Muscle of leg (tissue), 11 donors: Measurements from ENCODE around the gene IQCC. TPM values are rescaled to one million over a fixed set of nuclear protein-coding genes. Genes with fewer than 3 reads are reported as not detected.

ENCODE experiments used
- DNase-seq: peaks from one replicate; pipeline ENCODE4 v3.0.0; 2013
- H3K27ac ChIP-seq: one replicate; pipeline ENCODE4 v1.5.1; 2013; ENCODE audit warnings: mild to moderate bottlenecking, low read length, control low read depth
- H3K27me3 ChIP-seq: one replicate; pipeline ENCODE4 v1.6.1; 2013; ENCODE audit warnings: low read length; ENCODE audit not compliant: control insufficient read depth, insufficient read depth
- H3K36me3 ChIP-seq: one replicate; pipeline ENCODE4 v1.6.1; 2013; ENCODE audit warnings: low read length; ENCODE audit not compliant: control insufficient read depth, insufficient read depth
- H3K4me1 ChIP-seq: one replicate; pipeline ENCODE4 v1.6.1; 2013; ENCODE audit warnings: low read length; ENCODE audit not compliant: control insufficient read depth, insufficient read depth
- H3K4me3 ChIP-seq: one replicate; pipeline ENCODE4 v1.5.1; 2013; ENCODE audit warnings: low read length, control low read depth
- H3K9me3 ChIP-seq: replicated peaks from 2 replicates; pipeline ENCODE4 v1.6.1; 2013; ENCODE audit warnings: low read depth, low read length; ENCODE audit not compliant: control insufficient read depth
- WGBS: methylation state at CpG from one replicate; pipeline ENCODE4 v1.1.5; 2013; ENCODE audit warnings: missing lambda C conversion rate; ENCODE audit not compliant: insufficient coverage; 5-methylcytosine and 5-hydroxymethylcytosine counted together
- polyA plus RNA-seq, 8 donors: library from polyadenylated mRNA; unstranded; fragments of 120-200 nt; gene quantifications; one replicate each; pipeline versions ENCODE4 v1.2.1 to v1.2.3, GENCODE V29; 2013; ENCODE audit warnings: inconsistent platforms in 1 of 8, low replicate concordance in 1 of 8; ENCODE audit not compliant: insufficient read length in 8 of 8, insufficient read depth in 1 of 8
- total RNA-seq: library from RNA; stranded (reverse); fragments of 120-200 nt; gene quantifications from one replicate; pipeline ENCODE4 v1.2.4, GENCODE V29; 2013

The IQCC gene
- total and polyA plus RNA-seq, 9 donors: 2.4 to 3.9 (median 2.9) TPM

DNA sequence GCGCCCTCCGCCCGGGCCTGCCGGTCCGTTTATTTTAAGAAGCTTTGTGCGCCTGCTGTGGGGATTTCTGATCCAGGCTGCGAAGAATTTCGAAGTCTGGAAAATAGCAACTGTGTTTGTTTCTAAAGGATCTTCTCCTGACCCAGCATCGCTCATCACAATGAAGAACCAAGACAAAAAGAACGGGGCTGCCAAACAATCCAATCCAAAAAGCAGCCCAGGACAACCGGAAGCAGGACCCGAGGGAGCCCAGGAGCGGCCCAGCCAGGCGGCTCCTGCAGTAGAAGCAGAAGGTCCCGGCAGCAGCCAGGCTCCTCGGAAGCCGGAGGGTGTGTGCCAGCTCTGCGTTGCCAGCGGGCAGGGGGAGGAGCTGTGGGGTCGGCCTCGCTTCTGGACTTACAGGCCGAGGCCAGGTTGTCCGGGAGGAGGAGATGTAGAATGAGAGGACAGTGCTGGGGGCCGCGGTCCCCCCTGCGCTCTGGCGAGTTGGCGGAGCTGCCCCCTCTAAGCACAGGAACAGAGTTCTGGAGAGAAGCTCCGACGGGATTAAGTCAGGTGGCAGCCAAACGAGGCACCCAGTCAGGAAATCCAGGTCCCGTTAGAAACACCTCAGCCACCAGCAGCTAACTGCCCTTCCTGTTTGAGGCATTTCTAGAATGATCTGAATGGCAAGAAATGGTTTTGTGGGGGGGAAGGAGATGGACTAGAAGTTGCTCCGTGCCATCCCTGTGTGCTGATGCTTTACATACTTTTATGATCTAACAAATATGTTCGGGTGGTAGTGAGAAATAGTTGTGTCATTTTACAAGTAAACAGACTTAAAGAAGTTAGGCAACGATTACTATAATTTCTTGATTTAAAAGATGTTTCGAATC is 25.0 kb upstream of the IQCC start:
- peak overlapping the region; percentile 94 for H3K4me3 ChIP-seq
- H3K27me3 ChIP-seq: no peaks in the 10 kb centered on the region
- 4% methylated on average over 26 of the region's 36 CpGs for WGBS
- H3K36me3 ChIP-seq: peaks cover 36% of the 10 kb centered on the region
- H3K4me1 ChIP-seq: peaks cover 27% of the 10 kb centered on the region
- DNase-seq: peak; percentile 70
- H3K9me3 ChIP-seq: no peaks in the 10 kb centered on the region
- peak overlapping the region; percentile 98 for H3K27ac ChIP-seq

DNA sequence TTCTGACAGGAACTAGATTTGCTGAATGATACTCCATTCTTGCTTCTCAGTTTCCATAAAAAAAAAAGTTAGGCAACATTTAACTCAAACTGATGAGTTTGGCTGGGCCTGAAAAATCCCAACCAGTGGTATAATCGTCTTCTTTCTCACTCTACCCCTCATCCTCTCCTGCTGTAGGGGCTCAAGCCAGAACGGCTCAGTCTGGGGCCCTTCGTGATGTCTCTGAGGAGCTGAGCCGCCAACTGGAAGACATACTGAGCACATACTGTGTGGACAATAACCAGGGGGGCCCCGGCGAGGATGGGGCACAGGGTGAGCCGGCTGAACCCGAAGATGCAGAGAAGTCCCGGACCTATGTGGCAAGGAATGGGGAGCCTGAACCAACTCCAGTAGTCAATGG is 24.4 kb upstream of the IQCC start:
- Histone ChIP-seq H3K27me3 (no peaks in the 10 kb centered on the region), H3K27ac (peak overlapping the region; percentile 98), H3K9me3 (no peaks in the 10 kb centered on the region), H3K36me3 (peaks cover 41% of the 10 kb centered on the region), H3K4me3 (peak overlapping the region; percentile 94), H3K4me1 (peaks cover 27% of the 10 kb centered on the region)
- WGBS: 60% methylated on average over 9 of the region's 9 CpGs
- DNase-seq: no peak

DNA sequence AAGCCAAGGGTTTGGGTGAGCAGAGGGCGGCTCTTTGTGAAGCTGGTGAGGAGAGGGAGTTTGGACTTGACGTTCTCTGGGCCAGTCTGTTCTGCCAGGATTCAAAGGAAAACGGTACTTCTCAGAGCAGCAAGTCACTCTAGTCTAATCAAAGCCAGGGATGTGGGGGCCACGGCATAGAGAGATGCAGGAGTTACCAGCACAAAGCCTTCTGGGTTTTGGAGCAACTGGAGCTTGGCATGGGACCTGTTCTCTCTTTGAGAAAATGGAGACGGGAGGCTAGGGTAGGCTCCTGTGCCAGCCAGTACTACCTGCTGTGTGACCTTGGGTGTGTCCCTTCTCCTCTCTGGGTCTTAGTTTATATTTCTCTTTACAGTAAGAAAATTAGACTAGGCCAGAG is 23.9 kb upstream of the IQCC start:
- no peak for DNase-seq
- Histone ChIP-seq H3K9me3 (no peaks in the 10 kb centered on the region), H3K27me3 (no peaks in the 10 kb centered on the region), H3K4me3 (no peak overlapping the region), H3K4me1 (peaks cover 27% of the 10 kb centered on the region), H3K27ac (no peak overlapping the region), H3K36me3 (peaks cover 46% of the 10 kb centered on the region)
- WGBS: 58% methylated on average over 4 of the region's 5 CpGs

DNA sequence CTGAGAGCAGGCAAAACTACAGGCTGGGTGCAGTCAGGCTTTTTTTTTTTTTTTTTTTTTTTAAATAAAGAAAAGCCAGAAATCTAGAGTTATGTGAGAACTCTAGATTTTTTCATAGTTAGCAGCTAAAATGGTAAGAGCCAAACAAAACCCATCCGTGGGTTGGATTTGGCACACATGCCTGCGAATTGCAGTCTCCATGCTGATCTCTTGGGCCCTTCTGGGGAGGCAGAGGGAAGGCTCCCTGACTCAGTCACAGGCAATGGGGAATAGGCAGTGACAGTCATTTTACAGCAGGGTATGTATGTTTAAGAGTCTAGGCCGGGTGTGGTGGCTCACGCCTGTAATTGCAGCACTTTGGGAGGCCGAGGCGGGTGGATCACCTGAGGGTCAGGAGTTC is 23.4 kb upstream of the IQCC start:
- peaks cover 51% of the 10 kb centered on the region for H3K36me3 ChIP-seq

DNA sequence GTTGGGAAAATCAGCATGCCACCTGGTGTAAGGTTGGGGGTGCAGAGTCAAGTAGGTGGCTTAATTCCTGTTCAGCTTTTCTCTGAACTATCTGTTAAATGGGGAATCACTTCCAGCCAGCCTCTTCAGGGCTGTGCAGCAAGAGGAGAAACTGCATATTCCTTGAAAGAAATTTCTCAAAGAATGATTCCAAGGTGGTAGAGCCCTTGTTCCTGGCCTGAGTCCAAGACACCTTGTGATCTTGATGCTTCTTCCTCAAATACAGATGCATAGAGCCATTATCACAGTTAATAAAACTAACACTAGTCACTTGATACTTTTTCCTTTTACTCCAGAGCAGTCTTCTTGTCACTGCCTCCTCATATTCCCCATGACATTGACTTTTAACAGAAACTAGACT is 20.8 kb upstream of the IQCC start:
- peaks cover 20% of the 10 kb centered on the region for H3K4me1 ChIP-seq
- DNase-seq: no peak
- no peaks in the 10 kb centered on the region for H3K27me3 ChIP-seq
- H3K9me3 ChIP-seq: no peaks in the 10 kb centered on the region
- no peak overlapping the region for H3K27ac ChIP-seq
- H3K36me3 ChIP-seq: peaks cover 74% of the 10 kb centered on the region
- no peak overlapping the region for H3K4me3 ChIP-seq

More for the DNA sequence above, 23.4 kb upstream of the IQCC start:
- WGBS: 83% methylated on average over 3 of the region's 6 CpGs
- peaks cover 27% of the 10 kb centered on the region for H3K4me1 ChIP-seq
- no peak overlapping the region for H3K27ac ChIP-seq
- H3K4me3 ChIP-seq: no peak overlapping the region
- no peak for DNase-seq
- no peaks in the 10 kb centered on the region for H3K27me3 ChIP-seq
- no peaks in the 10 kb centered on the region for H3K9me3 ChIP-seq

DNA sequence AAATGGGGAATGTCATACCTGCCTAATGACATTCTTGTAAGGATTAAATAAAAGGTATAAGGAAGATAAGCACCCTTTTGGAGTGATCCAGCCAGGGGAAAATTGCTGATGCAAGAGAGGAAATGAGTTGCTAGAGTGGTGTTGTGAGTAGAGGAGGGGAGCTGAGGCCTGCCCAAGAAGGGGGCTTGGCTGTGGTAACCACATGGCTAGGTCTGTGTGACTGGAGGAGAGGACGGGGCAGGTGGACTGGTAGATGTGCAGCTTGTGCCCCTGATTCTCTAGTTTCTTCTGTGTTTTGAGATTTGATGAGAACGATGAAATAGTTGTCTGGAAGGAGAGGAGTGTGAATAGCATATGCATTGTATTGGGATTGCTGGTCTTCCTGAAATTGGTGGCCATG is 19.4 kb upstream of the IQCC start:
- Histone ChIP-seq H3K4me1 (peaks cover 11% of the 10 kb centered on the region), H3K36me3 (peaks cover 87% of the 10 kb centered on the region), H3K27me3 (no peaks in the 10 kb centered on the region), H3K9me3 (no peaks in the 10 kb centered on the region), H3K4me3 (no peak overlapping the region), H3K27ac (no peak overlapping the region)
- no peak for DNase-seq
- WGBS: 85% methylated on average over 2 of the region's 2 CpGs

DNA sequence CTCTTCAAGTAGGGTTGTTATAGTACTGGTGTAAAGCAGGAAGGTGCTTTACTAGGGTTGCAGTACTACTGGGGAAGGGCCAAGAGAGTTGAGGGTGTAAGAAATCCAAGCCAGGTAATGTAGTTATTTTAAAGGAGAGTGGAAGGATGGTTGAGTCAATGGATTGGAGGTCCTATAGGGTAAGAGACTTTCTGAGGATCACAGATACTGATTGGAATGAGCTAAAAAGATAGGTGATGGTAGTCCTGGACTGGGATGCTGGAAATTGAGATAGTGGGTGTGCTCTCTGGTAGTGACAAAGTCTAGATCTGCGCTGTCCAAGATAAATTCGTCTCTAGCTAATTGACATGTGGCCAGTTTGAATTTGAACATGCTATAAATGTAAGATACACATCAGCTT is 19.0 kb upstream of the IQCC start:
- WGBS: no CpG with 5 or more reads among the region's 2 CpGs
- H3K27ac ChIP-seq: no peak overlapping the region

DNA sequence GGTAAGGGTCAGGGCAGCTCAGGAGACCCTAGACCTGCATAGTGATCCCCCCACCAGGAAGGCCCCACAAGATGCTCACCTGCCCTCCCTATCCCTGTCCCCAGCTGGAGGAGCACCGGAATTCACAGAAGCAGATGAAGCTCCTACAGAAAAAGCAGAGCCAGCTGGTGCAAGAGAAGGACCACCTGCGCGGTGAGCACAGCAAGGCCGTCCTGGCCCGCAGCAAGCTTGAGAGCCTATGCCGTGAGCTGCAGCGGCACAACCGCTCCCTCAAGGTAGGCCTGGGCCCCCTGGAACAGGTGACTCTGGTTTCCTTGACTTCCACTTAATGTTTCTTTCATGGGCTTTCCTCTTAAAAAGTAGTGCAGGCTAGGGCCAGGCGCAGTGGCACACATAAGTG is 17.6 kb upstream of the IQCC start:
- Histone ChIP-seq H3K36me3 (peaks cover 90% of the 10 kb centered on the region), H3K9me3 (no peaks in the 10 kb centered on the region), H3K27ac (no peak overlapping the region), H3K27me3 (no peaks in the 10 kb centered on the region), H3K4me3 (no peak overlapping the region), H3K4me1 (no peaks in the 10 kb centered on the region)
- WGBS: 96% methylated on average over 8 of the region's 9 CpGs
- DNase-seq: no peak

More for the DNA sequence above, 19.0 kb upstream of the IQCC start:
- peaks cover 7% of the 10 kb centered on the region for H3K4me1 ChIP-seq
- peaks cover 87% of the 10 kb centered on the region for H3K36me3 ChIP-seq
- no peak overlapping the region for H3K4me3 ChIP-seq
- H3K27me3 ChIP-seq: no peaks in the 10 kb centered on the region
- H3K9me3 ChIP-seq: no peaks in the 10 kb centered on the region
- DNase-seq: no peak

DNA sequence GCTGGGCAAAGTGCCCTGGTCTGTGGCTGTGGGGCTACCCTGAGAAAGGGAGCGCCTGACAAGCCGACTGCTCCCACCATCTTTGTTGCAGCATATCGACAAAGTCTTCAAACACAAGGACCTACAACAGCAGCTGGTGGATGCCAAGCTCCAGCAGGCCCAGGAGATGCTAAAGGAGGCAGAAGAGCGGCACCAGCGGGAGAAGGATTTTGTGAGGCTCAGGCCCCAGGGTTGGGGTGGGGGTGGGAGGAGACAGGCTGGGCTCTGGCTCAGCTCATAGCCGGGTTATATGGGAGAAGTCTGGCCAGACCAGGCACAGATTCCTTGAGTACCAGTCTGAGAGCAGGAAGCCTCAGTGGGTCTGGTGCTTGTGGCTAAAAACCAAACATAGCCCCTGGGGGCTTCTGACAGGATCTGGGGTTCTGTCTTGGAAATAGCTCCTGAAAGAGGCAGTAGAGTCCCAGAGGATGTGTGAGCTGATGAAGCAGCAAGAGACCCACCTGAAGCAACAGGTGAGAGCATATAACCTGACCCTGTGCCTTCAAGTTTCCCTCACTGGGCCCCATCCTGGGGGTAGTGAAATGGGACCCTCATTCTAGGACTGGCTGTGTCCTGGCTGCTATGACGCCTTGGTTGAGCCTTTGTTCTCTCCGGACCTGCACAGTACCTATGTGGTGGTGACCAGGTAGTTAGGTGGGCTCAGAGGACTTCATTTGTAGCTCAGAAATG is 13.1 kb upstream of the IQCC start:
- peaks cover 96% of the 10 kb centered on the region for H3K36me3 ChIP-seq
- no peak overlapping the region for H3K4me3 ChIP-seq
- H3K27ac ChIP-seq: no peak overlapping the region
- no peaks in the 10 kb centered on the region for H3K27me3 ChIP-seq
- 86% methylated on average over 3 of the region's 8 CpGs for WGBS
- DNase-seq: no peak
- no peaks in the 10 kb centered on the region for H3K9me3 ChIP-seq
- peaks cover 2% of the 10 kb centered on the region for H3K4me1 ChIP-seq

DNA sequence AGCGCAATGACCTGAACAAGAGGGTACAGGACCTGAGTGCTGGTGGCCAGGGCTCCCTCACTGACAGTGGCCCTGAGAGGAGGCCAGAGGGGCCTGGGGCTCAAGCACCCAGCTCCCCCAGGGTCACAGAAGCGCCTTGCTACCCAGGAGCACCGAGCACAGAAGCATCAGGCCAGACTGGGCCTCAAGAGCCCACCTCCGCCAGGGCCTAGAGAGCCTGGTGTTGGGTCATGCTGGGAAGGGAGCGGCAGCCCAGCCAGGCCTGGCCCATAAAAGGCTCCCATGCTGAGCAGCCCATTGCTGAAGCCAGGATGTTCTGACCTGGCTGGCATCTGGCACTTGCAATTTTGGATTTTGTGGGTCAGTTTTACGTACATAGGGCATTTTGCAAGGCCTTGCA is 10.5 kb upstream of the IQCC start:
- WGBS: 88% methylated on average over 6 of the region's 6 CpGs
- Histone ChIP-seq H3K27me3 (no peaks in the 10 kb centered on the region), H3K4me3 (no peak overlapping the region), H3K27ac (no peak overlapping the region), H3K4me1 (peaks cover 27% of the 10 kb centered on the region), H3K36me3 (peaks cover 86% of the 10 kb centered on the region), H3K9me3 (no peaks in the 10 kb centered on the region)
- DNase-seq: no peak
